Natural killer cell treated with Interleukin-12 subunit alpha and Interleukin-12 subunit beta and Interleukin-15 and Interleukin-18, amount 100 ng/mL, for 72 hours (primary cell): ENCODE data around the gene GPATCH1. TPM values are rescaled to one million over a fixed set of nuclear protein-coding genes. Genes with fewer than 3 reads are reported as not detected.

ENCODE experiments used
- ATAC-seq, 2 donors: fragments of 150-1000 bp; cut with Tn5 transposase in 1 of 2; sonication (Bioruptor Pico), chemical (Tn5 transposase) in 1 of 2; 2 replicates each; pipeline ENCODE4 v1.10.0; 2021
- DNase-seq: peaks from one replicate; pipeline ENCODE4 v3.0.0; 2022; ENCODE audit warnings: low spot score
- H3K27ac Mint-ChIP-seq, 2 donors: 1 replicate in 1 of 2; 2 replicates in 1 of 2; pipeline ENCODE4 v1.8.0; 2022; ENCODE audit warnings: mixed read lengths in 2 of 2, mild to moderate bottlenecking in 1 of 2, moderate library complexity in 1 of 2
- H3K27me3 Mint-ChIP-seq, 2 donors: 1 replicate in 1 of 2; 2 replicates in 1 of 2; pipeline ENCODE4 v1.8.0; 2022; ENCODE audit warnings: mixed read lengths in 2 of 2
- H3K36me3 Mint-ChIP-seq: one replicate; pipeline ENCODE4 v1.8.0; 2022; ENCODE audit warnings: mixed read lengths
- H3K4me1 Mint-ChIP-seq, 2 donors: 1 replicate in 1 of 2; 2 replicates in 1 of 2; pipeline ENCODE4 v1.8.0; 2022; ENCODE audit warnings: low read depth in 2 of 2, mixed read lengths in 2 of 2, mild to moderate bottlenecking in 1 of 2
- H3K4me3 Mint-ChIP-seq: one replicate; pipeline ENCODE4 v1.8.0; 2022; ENCODE audit warnings: mixed read lengths
- H3K9me3 Mint-ChIP-seq: 2 replicates; pipeline ENCODE4 v1.8.0; 2022; ENCODE audit warnings: mixed read lengths
- total RNA-seq, 2 donors: library from RNA; stranded (reverse); gene quantifications; one replicate each; pipeline ENCODE4 v1.2.3, GENCODE V29; 2022

GPATCH1 gene
- total RNA-seq, 2 donors from 2014 or later = 12.6 to 16.0 TPM

DNA sequence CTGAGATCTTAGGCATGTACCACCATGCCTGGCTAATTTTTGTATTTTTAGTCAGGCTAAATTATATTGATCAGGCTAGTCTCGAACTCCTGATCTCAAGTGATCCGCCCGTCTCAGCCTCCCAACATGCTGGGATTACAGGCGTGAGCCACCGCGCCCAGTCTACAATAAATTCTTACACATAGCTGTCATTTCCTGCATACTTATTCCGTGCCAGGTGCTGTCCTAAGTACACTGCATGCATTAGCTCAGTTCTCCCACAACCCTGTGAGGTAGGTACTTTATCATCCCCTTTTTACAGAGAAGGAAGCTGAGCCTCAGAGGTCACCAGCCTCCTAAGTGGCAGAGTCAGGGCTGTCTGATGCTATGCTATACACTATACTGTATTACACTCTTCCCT, 9.1 kb upstream of the GPATCH1 start:
- Mint-ChIP-seq H3K4me3 (no peak overlapping the region), H3K9me3 (no peaks in the 10 kb centered on the region), H3K27ac (no peak overlapping the region), H3K4me1 (no peaks in the 10 kb centered on the region), H3K27me3 (peaks cover 0 to 4% of the 10 kb centered on the region in 2 donors), H3K36me3 (no peaks in the 10 kb centered on the region)
- DNase-seq (no peak), ATAC-seq (peak in 1 of 2 donors; percentile 53)

DNA sequence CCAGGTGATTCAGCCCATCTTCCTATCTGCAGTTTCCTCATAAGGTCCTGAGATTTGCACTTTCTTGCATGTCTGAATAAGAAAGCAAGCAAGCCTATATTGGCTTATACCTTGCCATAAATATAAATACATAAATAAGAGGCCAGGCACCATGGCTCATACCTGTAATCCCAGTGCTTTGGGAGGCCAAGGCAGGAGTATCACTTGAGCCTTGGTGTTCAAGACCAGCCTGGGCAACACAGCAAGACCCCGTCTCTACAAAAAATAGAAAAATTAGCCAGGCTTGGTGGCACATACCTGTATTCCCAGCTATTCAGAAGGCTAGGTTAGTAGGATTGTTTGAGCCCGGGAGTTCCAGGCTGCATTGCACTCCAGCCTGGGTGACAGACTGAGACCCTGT, 5.5 kb upstream of the GPATCH1 start:
- Mint-ChIP-seq H3K27me3 (peaks cover 0 to 4% of the 10 kb centered on the region in 2 donors), H3K4me3 (no peak overlapping the region), H3K36me3 (no peaks in the 10 kb centered on the region), H3K4me1 (no peaks in the 10 kb centered on the region), H3K9me3 (no peaks in the 10 kb centered on the region), H3K27ac (no peak overlapping the region)
- DNase-seq (no peak), ATAC-seq (no peak)

DNA sequence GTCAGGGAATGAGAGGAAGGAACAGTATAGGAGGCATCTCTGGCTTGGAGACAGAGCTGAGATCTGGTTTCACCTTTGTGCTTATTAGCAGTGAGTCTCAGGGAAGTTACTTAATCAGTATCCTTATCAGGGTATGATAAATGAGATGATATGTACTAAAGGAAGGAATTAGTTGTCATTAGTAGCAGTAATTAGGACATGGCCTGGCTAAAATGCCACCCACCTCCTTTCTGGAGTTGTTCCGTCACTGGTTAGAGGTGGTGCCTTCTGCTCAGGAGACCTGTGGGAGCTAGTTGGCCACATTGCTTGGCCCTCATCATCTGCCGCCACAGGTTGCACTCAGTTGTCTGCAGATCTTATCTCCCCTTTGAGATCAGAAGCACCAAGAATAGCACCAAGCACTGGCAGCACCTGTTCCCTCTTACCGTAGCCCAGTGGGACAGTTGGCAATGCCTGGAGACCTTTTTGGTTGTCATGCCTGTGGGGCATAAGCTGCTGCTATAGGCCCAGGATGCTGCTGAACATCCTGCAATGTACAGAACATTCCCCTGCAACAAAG, 4.7 kb downstream of the GPATCH1 start:
- H3K9me3 Mint-ChIP-seq = no peaks in the 10 kb centered on the region
- H3K27ac Mint-ChIP-seq = no peak overlapping the region
- H3K36me3 Mint-ChIP-seq = peaks cover 10% of the 10 kb centered on the region
- H3K4me3 Mint-ChIP-seq = no peak overlapping the region
- ATAC-seq (no peak), DNase-seq (no peak)
- peaks cover 18 to 20% of the 10 kb centered on the region in 2 donors for H3K4me1 Mint-ChIP-seq
- H3K27me3 Mint-ChIP-seq = no peaks in the 10 kb centered on the region

DNA sequence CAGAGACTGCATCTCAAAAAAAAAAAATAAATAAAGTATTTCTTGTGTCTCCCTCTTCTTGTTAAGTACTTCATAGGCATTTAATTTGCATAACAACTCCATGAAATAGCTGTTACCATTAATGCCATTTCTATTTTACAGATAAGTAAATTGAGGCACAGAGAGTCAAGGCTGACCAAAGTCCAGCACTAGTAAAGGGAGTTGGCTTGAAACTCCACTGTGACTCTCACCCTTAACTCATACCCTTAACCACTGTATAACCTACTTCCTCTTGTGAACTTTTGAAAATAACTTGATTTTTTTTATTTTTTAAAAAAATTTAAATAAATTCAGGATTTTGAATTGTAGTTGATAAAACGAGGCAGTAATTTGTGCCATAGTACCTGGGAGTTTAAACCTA, 6.0 kb downstream of the GPATCH1 start:
- Mint-ChIP-seq H3K36me3 (peaks cover 6% of the 10 kb centered on the region), H3K4me3 (no peak overlapping the region), H3K9me3 (no peaks in the 10 kb centered on the region), H3K4me1 (peaks cover 6 to 8% of the 10 kb centered on the region in 2 donors), H3K27ac (no peak overlapping the region), H3K27me3 (no peaks in the 10 kb centered on the region)
- ATAC-seq (no peak), DNase-seq (no peak)

DNA sequence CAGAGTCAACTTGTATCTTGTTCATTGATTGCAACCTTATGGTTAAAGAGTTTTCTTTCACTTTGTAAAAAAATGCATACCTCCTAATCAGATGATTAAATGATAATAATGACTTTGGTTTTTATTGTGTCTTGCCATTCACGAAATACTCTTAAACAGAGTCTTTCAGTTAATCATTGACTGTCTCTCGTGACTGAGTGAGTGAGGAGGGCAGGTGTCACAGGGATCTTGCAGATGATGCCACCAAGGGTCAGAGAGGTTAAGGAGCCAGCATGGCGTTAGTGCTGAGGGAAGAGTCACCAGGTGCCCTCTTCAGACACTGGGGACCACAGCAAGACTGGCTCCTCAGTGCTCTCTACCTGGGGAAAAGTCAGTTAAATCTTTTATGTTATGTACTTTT, 8.0 kb downstream of the GPATCH1 start:
- Mint-ChIP-seq H3K27me3 (no peaks in the 10 kb centered on the region), H3K36me3 (peaks cover 6% of the 10 kb centered on the region), H3K27ac (no peak overlapping the region), H3K4me3 (no peak overlapping the region), H3K4me1 (peaks cover 3 to 4% of the 10 kb centered on the region in 2 donors), H3K9me3 (no peaks in the 10 kb centered on the region)
- DNase-seq (no peak), ATAC-seq (no peak)

DNA sequence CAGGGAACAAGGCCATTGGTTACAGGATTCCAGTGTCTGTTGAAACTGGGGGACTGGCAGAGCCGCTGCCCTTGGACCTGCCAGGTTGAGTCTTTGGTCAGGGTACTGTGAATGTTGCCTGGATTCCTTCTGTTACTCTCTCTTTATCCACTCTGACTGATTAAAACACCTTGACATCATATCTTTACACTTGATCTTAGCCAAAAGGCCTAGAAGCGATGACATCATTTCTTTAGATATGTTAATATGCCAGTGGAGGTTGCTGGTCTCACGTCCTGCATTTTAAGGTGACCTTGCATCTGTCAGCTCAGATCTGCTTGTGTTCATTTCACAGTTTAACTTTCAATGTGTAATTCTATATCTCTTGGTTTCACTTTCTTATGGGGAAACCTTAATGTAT, 9.2 kb downstream of the GPATCH1 start:
- no peak for DNase-seq
- H3K27me3 Mint-ChIP-seq = no peaks in the 10 kb centered on the region
- no peak overlapping the region for H3K27ac Mint-ChIP-seq
- peaks cover 6% of the 10 kb centered on the region for H3K36me3 Mint-ChIP-seq
- no peak for ATAC-seq
- H3K4me3 Mint-ChIP-seq = no peak overlapping the region
- no peaks in the 10 kb centered on the region for H3K9me3 Mint-ChIP-seq
- H3K4me1 Mint-ChIP-seq = peaks cover 3 to 4% of the 10 kb centered on the region in 2 donors

DNA sequence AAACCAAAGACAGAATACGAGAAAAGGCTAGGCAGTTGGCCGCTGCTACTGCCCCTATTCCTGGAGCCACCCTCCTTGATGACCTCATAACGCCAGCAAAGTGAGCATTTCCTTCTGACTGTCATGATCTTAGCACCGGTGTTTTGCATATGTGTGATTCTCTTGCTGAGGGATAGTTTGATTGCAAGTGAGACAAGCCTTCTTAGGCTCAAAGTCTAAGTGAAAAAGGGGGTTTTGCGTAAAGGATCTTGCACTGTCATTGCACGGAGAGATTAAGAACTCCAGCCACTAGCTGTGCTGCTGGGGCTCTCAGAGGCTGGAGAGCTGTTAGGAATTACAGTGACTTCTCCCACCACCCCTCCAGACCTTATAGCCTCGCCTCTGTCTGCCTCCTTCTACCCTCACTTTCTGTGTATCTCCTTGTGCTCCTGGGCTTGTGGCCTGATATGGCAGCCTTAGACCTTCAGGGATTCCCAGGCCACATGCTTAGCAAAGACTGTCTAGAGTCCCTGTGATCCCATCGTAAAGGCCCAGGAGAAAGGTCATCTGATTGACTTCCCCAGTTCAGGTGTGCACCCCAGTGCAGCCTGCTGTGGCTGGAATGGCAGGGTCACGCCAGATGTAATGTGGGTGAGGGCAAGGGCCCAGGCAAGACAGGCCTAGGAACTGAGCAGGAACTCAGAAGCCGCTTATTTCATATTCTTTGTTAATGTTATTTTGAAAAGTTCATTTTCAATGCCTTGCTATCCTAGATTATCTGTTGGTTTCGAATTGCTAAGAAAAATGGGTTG, 12.6 kb downstream of the GPATCH1 start:
- Mint-ChIP-seq H3K27me3 (no peaks in the 10 kb centered on the region), H3K9me3 (no peaks in the 10 kb centered on the region), H3K4me1 (peaks cover 4 to 9% of the 10 kb centered on the region in 2 donors), H3K36me3 (peaks cover 25% of the 10 kb centered on the region), H3K4me3 (no peak overlapping the region), H3K27ac (no peak overlapping the region)
- no peak for ATAC-seq
- DNase-seq = no peak

DNA sequence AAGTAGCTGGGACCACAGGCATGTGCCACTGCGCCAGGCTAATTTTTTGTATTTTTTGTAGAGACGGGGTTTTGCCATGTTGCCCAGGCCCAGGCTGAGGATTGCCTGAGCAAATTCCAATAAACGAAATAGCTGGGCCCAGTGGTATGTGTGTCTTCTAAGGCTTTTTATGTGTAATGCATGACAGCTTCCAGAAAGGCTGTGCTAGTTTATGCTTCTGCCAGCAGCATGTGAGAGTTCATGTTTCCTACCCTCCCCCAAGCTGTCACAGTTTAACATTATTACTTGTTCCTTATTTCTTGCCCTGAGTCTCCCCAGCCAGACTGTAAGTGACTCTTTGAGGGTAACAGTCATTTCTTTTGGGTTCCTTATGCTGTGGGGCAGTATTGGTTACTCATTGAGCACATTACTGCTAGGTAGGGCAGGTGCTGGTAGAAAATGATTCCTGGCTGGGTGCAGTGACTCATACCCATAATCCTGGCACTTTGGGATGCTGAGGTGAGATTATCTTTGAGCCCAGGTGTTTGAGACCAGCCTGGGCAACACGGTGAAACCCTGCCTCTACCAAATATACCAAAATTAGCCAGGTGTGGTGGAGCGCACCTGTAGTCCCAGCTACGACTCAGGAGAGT, 13.6 kb downstream of the GPATCH1 start:
- H3K4me1 Mint-ChIP-seq = peaks cover 0 to 9% of the 10 kb centered on the region in 2 donors
- peaks cover 25% of the 10 kb centered on the region for H3K36me3 Mint-ChIP-seq
- no peak overlapping the region for H3K27ac Mint-ChIP-seq
- no peak overlapping the region for H3K4me3 Mint-ChIP-seq
- H3K9me3 Mint-ChIP-seq = no peaks in the 10 kb centered on the region
- ATAC-seq = no peak
- no peaks in the 10 kb centered on the region for H3K27me3 Mint-ChIP-seq
- no peak for DNase-seq

DNA sequence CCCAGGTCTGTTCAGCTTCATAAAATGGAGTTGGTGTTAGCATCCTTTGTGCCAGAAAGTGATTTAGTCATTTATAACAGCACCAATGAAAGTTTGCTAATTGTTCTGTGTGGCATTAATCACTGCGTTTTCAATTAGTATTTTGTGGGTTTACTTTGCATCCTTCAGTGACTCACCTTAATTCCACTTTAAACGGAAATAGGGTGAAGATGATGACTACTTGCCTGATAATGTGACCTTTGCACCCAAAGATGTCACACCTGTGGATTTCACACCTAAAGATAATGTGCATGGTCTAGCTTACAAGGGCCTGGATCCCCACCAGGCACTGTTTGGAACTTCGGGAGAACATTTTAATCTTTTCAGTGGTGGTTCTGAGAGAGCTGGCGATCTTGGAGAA, 15.0 kb downstream of the GPATCH1 start:
- Mint-ChIP-seq H3K27me3 (no peaks in the 10 kb centered on the region), H3K4me1 (peaks cover 0 to 6% of the 10 kb centered on the region in 2 donors), H3K36me3 (peaks cover 21% of the 10 kb centered on the region), H3K27ac (no peak overlapping the region), H3K4me3 (no peak overlapping the region), H3K9me3 (no peaks in the 10 kb centered on the region)
- DNase-seq = no peak
- ATAC-seq = no peak

DNA sequence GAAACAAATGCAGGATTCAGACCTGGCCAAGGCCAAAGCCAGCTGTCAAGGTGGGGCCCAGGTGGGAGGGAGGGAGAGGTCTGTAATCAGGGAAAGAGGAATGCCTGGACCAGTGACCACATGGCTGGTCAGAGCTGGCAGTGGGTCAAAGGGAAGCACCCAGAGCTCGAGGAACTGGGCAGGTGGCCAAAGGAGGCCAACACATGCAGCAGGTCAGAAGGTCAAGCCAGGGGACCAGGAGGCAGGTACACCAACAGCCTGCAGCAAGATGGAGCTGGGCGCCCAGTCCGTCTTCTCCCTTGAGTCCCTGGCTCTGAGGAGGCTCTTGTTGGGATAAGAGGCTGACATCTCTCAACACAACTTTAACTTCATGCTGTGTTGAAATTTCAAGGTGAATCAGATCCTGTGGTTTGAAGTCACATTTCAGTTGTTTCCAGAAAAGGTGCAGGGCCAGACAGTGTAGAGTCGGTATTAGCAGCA, 17.1 kb downstream of the GPATCH1 start:
- ATAC-seq = no peak
- no peaks in the 10 kb centered on the region for H3K27me3 Mint-ChIP-seq
- peaks cover 28% of the 10 kb centered on the region for H3K36me3 Mint-ChIP-seq
- no peak overlapping the region for H3K4me3 Mint-ChIP-seq
- no peaks in the 10 kb centered on the region for H3K9me3 Mint-ChIP-seq
- H3K27ac Mint-ChIP-seq = no peak overlapping the region
- no peak for DNase-seq
- peaks cover 0 to 9% of the 10 kb centered on the region in 2 donors for H3K4me1 Mint-ChIP-seq

DNA sequence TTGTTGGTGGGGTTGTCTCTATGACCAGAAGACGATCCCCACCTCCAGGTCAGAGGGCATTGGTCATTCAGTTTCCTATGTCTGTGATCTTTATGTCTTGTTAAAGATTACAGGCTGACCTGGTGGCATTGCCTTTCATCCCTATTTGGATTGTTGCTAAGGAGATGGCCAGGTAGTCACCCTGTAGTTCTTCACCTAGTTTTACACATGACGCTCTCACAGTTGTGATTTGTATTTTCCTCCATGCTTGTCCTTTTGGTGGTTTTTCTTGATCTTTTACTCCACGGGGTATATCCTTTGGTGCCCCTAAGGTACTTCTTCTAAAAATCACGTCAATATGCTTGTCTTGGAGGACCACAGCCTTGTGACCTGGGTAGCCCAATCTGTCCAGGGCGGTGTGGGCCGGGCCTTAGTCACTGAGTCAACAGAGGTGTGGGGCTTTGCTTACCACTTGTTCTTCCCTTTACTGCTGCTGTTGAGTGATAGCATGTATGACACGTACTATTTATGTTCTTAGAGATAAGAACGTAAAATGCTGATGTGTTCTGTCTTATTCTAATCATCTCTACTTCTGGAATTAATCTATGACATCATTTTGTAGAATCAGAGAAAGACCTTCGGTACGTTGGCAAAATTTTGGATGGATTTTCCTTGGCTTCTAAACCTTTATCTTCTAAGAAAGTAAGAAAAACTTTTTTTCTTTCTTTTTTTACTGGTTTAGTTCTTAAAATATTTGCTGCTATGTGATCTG, 20.1 kb downstream of the GPATCH1 start:
- Mint-ChIP-seq H3K27me3 (no peaks in the 10 kb centered on the region), H3K4me3 (no peak overlapping the region), H3K4me1 (peaks cover 0 to 9% of the 10 kb centered on the region in 2 donors), H3K36me3 (peaks cover 27% of the 10 kb centered on the region), H3K27ac (no peak overlapping the region), H3K9me3 (no peaks in the 10 kb centered on the region)
- DNase-seq = no peak
- ATAC-seq = no peak

DNA sequence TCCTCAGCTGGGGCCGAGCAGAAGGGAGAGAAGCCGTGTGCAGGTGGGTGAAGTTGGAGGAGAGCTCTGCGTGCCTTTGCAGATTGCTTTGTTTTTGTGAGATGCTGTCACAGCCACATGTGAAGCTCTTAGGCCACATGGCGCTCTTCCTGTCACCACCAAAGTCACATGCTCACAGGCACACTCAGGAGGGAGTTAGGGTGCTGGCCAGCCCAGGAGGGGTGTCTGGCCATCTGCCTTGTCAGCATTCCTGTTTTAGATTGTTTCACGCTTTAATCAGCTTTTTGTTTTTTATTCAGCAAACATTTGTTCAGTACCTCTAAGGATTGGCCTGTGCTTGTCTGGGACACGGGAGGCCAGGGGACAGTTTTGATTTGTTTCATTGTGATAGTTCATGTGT, 21.9 kb downstream of the GPATCH1 start:
- H3K4me1 Mint-ChIP-seq = peaks cover 0 to 3% of the 10 kb centered on the region in 2 donors
- H3K9me3 Mint-ChIP-seq = no peaks in the 10 kb centered on the region
- no peak for ATAC-seq
- DNase-seq = no peak
- H3K27ac Mint-ChIP-seq = peak overlapping the region in 1 of 2 donors; percentile 19
- no peaks in the 10 kb centered on the region for H3K27me3 Mint-ChIP-seq
- peaks cover 16% of the 10 kb centered on the region for H3K36me3 Mint-ChIP-seq
- no peak overlapping the region for H3K4me3 Mint-ChIP-seq

DNA sequence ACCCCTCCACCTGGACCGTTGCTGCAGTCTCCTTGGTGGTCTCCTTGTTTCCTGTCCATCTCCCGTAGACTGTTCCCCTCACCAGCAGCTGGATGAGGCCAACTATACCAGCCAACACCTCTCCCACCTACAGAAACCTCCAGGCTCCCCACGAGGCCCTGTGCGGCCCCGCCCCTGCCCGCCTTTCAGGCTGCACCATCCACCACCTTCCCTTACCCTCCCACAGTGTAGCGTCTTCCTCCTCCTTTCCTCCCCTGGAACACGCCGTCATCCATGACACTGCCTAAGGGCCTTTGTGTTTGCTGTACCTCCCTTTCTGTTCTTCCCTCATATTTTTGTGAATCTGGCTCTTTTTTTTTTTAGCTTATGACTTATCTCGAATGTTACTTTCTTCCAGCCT, 27.2 kb downstream of the GPATCH1 start:
- DNase-seq = no peak
- Mint-ChIP-seq H3K27me3 (no peaks in the 10 kb centered on the region), H3K4me3 (no peak overlapping the region), H3K27ac (no peak overlapping the region), H3K4me1 (no peaks in the 10 kb centered on the region), H3K9me3 (no peaks in the 10 kb centered on the region), H3K36me3 (peaks cover 16% of the 10 kb centered on the region)
- no peak for ATAC-seq
